ENCODE measurements around the gene FAIM2. TPM values are rescaled to one million over a fixed set of nuclear protein-coding genes. Genes with fewer than 3 reads are reported as not detected.
A peak's percentile ranks its signal among the peaks of the same experiment; 100 is the strongest.

Gene FAIM2
- total and polyA plus RNA-seq, 9 of the 15 experiments (the other 6 are each of a cell fraction or from before 2014, with no cell fraction given) = 0.01 to 0.10 TPM; not detected in 7

DNA sequence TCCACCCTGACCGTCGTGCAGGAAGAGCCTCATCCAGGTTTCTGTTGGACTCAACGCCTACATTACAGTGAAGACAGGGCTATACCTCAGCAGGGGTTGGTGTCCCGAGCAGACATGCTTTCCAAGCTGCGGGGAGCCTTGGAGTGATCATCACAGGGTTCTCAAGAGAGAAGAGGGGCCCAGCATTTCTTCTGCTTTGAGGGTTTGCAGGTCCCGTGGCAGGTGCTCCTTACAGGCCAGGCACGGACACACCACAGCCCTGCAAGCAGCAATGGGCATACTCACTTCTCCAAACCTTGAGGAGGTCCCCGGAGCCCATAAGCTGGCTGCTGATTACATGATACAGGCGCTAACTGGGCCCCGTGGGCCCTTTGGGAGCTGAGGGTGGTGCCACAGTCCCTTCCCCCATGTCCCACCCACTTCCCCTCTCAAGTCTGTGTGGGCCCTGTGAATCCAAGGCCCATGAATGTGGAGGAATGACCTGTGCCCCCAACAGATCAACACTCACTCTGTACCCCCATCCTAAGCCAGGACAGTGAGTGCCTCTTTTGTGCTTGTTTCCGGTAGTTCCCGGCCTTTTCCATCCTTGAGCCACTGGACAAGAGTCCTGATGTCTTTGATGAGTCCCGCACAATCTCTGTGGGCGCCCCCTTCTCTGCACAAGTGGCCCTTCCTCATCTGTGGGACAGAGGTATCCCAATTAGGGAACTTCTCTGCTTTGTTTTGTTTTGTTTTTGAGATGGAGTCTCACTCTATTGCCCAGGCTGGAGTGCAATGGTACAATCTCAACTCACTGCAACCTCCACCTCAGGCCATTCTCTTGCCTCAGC lies 47.9 kb upstream of the FAIM2 start:
- DNase-seq (ENCODE audit: extremely low read depth in 1 of 4, low spot score in 3 of 4) = no peak
- 20% methylated on average over 14 of the region's 14 CpGs for WGBS (ENCODE audit: insufficient coverage, low coverage, missing lambda C conversion rate)
- H3K4me2 ChIP-seq (ENCODE audit: insufficient read depth, low read length) = no peak overlapping the region
- no peaks in the 10 kb centered on the region for H3K9me1 ChIP-seq (ENCODE audit: control insufficient read depth, insufficient read depth, low read length)
- intact Hi-C loops (cut with micrococcal nuclease) = no loop called here
- ChIA-PET POLR2A (interaction anchor here (0.7 kb wide), 1 partner anchor 20 kb away, joined by 3 read pairs; no protein-coding TSS in a partner anchor), CTCF (ENCODE audit: low intra/inter-chr PET ratio) (no interaction called here)
- no peaks in the 10 kb centered on the region for H3K36me3 ChIP-seq (ENCODE audit: control insufficient read depth, insufficient read depth, low read length)
- ATAC-seq = no peak
- no TSS peak for BruUV-seq (replicated peaks)
- no peaks in the 10 kb centered on the region for H4K20me1 ChIP-seq (replicated peaks; ENCODE audit: control insufficient read depth, insufficient read depth, low read length)
- no peak for FAIRE-seq
- no peak overlapping the region for H3K4me3 ChIP-seq
- H2AFZ ChIP-seq (ENCODE audit: low read depth, low read length) = 0 out of 2 replicates have a peak overlapping the region, but pooled peaks have one; percentile 9
- no peaks in the 10 kb centered on the region for H3K9me3 ChIP-seq (replicated peaks; ENCODE audit: control insufficient read depth, insufficient read depth, low read depth, low read length)
- no peak overlapping the region for H3K27ac ChIP-seq (ENCODE audit: extremely low read depth, low read depth, low read length)
- no peak overlapping the region for H3K9ac ChIP-seq (ENCODE audit: insufficient read depth in 1 of 2, low read depth in 2 of 2, low read length in 2 of 2)
- in situ Hi-C loops (cut with MboI) = no loop called here
- H3K27me3 ChIP-seq (ENCODE audit: control insufficient read depth in 2 of 2, insufficient read depth in 2 of 2, low read length in 2 of 2) = peaks cover 8 to 34% of the 10 kb centered on the region in 2 experiments; a peak in 3 of 5 replicates
- H3K4me1 ChIP-seq (replicated peaks in 1 of 2; ENCODE audit: control insufficient read depth in 2 of 2, insufficient read depth in 2 of 2, low read length in 2 of 2) = peaks cover 0 to 25% of the 10 kb centered on the region in 2 experiments; a peak in 2 of 5 replicates
- no peak for TF ChIP-seq ZNF668 (CRISPR knock-in tag; IDR thresholded peaks at IDR 0.05)
- TF ChIP-seq KLF16 (IDR thresholded peaks at IDR 0.05) = no peak
- TF ChIP-seq ZNF511 (CRISPR knock-in tag; IDR thresholded peaks at IDR 0.05) = no peak
- TF ChIP-seq PTTG1 (tag; IDR thresholded peaks at IDR 0.05; ENCODE audit: low read depth) = no peak
- no peak for TF ChIP-seq IFI16 (CRISPR knock-in tag; IDR thresholded peaks at IDR 0.05)
- TF ChIP-seq TOE1 (IDR thresholded peaks at IDR 0.05; ENCODE audit: borderline replicate concordance) = no peak
- TF ChIP-seq TOE1 (CRISPR knock-in tag; IDR thresholded peaks at IDR 0.05; ENCODE audit: borderline replicate concordance, low read depth) = no peak
- TF ChIP-seq SP1 (CRISPR knock-in tag; IDR thresholded peaks at IDR 0.05) = no peak
- TF ChIP-seq HMG20B (CRISPR knock-in tag; IDR thresholded peaks at IDR 0.05) = no peak
- TF ChIP-seq MTA3 (IDR thresholded peaks at IDR 0.05; ENCODE audit: borderline replicate concordance) = no peak
- TF ChIP-seq SNAPC5 (CRISPR knock-in tag; IDR thresholded peaks at IDR 0.05) = no peak
- TF ChIP-seq ZNF766 (CRISPR knock-in tag; conservative IDR thresholded peaks at IDR 0.05) = no peak
- TF ChIP-seq ZBTB1 (CRISPR knock-in tag; IDR thresholded peaks at IDR 0.05; ENCODE audit: borderline replicate concordance, low read depth) = no peak
- TF ChIP-seq NFRKB (IDR thresholded peaks at IDR 0.05; ENCODE audit: low read depth) = no peak
- no peak for TF ChIP-seq PTRF (tag; IDR thresholded peaks at IDR 0.05)
- no peak for TF ChIP-seq ZNF174 (CRISPR knock-in tag; IDR thresholded peaks at IDR 0.05)
- TF ChIP-seq PYGO2 (tag; IDR thresholded peaks at IDR 0.05) = no peak
- H3K79me2 ChIP-seq (ENCODE audit: control insufficient read depth, insufficient read depth, low read length) = no peaks in the 10 kb centered on the region
